Mucosa of stomach (tissue), 1 donor: Measurements from ENCODE around the gene REST.

Experiments used
- H3K27me3 ChIP-seq: one replicate; pipeline ENCODE4 v1.7.0; 2013; ENCODE audit warnings: mild to moderate bottlenecking, low read length; ENCODE audit not compliant: control insufficient read depth, insufficient read depth
- H3K36me3 ChIP-seq: one replicate; pipeline ENCODE4 v1.7.0; 2013; ENCODE audit warnings: low read length; ENCODE audit not compliant: control insufficient read depth, insufficient read depth
- H3K4me1 ChIP-seq: one replicate; pipeline ENCODE4 v1.7.0; 2013; ENCODE audit warnings: mild to moderate bottlenecking, low read length; ENCODE audit not compliant: control insufficient read depth, insufficient read depth
- H3K4me3 ChIP-seq: one replicate; pipeline ENCODE4 v1.7.0; 2013; ENCODE audit warnings: low read length
- H3K9ac ChIP-seq: one replicate; pipeline ENCODE4 v1.7.0; 2013; ENCODE audit warnings: mild to moderate bottlenecking, low read length, moderate library complexity
- H3K9me3 ChIP-seq: one replicate; pipeline ENCODE4 v1.7.0; 2013; ENCODE audit warnings: mild to moderate bottlenecking, low read length, moderate library complexity; ENCODE audit not compliant: control insufficient read depth
- donor health status: Pancreatic carcinoma.

REST gene

GRCh38 chr4:56990109-56990905 lies 82.6 kb downstream of the REST start:
- no peaks in the 10 kb centered on the region for H3K36me3 ChIP-seq
- no peaks in the 10 kb centered on the region for H3K4me1 ChIP-seq
- H3K9me3 ChIP-seq, result no peaks in the 10 kb centered on the region
- no peak overlapping the region for H3K9ac ChIP-seq
- no peaks in the 10 kb centered on the region for H3K27me3 ChIP-seq
- no peak overlapping the region for H3K4me3 ChIP-seq

GRCh38 chr4:56995525-56995924 lies 87.8 kb downstream of the REST start:
- Histone ChIP-seq H3K4me1 (no peaks in the 10 kb centered on the region), H3K36me3 (peaks cover 4% of the 10 kb centered on the region), H3K4me3 (no peak overlapping the region), H3K27me3 (no peaks in the 10 kb centered on the region), H3K9me3 (no peaks in the 10 kb centered on the region), H3K9ac (no peak overlapping the region)

GRCh38 chr4:56999751-57000150 lies 92.1 kb downstream of the REST start:
- no peaks in the 10 kb centered on the region for H3K4me1 ChIP-seq
- H3K4me3 ChIP-seq, result no peak overlapping the region
- no peaks in the 10 kb centered on the region for H3K27me3 ChIP-seq
- H3K9me3 ChIP-seq, result no peaks in the 10 kb centered on the region
- peaks cover 13% of the 10 kb centered on the region for H3K36me3 ChIP-seq
- H3K9ac ChIP-seq, result no peak overlapping the region

GRCh38 chr4:57013543-57014120 lies 105.9 kb downstream of the REST start:
- H3K9me3 ChIP-seq, result no peaks in the 10 kb centered on the region
- no peak overlapping the region for H3K4me3 ChIP-seq
- H3K36me3 ChIP-seq, result peaks cover 5% of the 10 kb centered on the region
- H3K27me3 ChIP-seq, result no peaks in the 10 kb centered on the region
- peaks cover 8% of the 10 kb centered on the region for H3K4me1 ChIP-seq
- H3K9ac ChIP-seq, result no peak overlapping the region
